ENCODE data around the gene SYT14. TPM values are rescaled to one million over a fixed set of nuclear protein-coding genes. Genes with fewer than 3 reads are reported as not detected.
"Not testable (repeated sequence)": the region's sequence is repeated elsewhere in the genome, so short reads cannot be mapped to it uniquely, and the experiment has no call there.

The SYT14 gene
- polyA plus RNA-seq, 3 donors, result not detected

- no peak for DNase-seq
- WGBS (ENCODE audit: insufficient coverage), result 88% methylated on average over 6 of the region's 7 CpGs
- Histone ChIP-seq H3K4me3 (replicated peaks in 1 of 3; ENCODE audit: low read depth in 2 of 3, low read length in 3 of 3) (no peak overlapping the region), H3K27me3 (ENCODE audit: control insufficient read depth in 2 of 2, insufficient read depth in 2 of 2, low read length in 2 of 2) (no peaks in the 10 kb centered on the region), H3K27ac (ENCODE audit: low read depth in 1 of 2, low read length in 2 of 2) (no peak overlapping the region), H4K20me1 (ENCODE audit: insufficient read depth, low read length) (no peaks in the 10 kb centered on the region), H3K4me2 (replicated peaks; ENCODE audit: extremely low read depth, low read length, poor library complexity, severe bottlenecking) (no peak overlapping the region), H3K9me3 (replicated peaks in 1 of 2; ENCODE audit: control insufficient read depth in 1 of 2, insufficient read depth in 1 of 2, low read length in 2 of 2) (no peaks in the 10 kb centered on the region), H3K36me3 (replicated peaks in 1 of 2; ENCODE audit: control insufficient read depth in 1 of 2, insufficient read depth in 2 of 2, low read length in 2 of 2) (no peaks in the 10 kb centered on the region), H3K79me2 (ENCODE audit: insufficient read depth, low read length) (no peaks in the 10 kb centered on the region), H3K9ac (ENCODE audit: insufficient read depth, low read length, poor library complexity, severe bottlenecking) (no peak overlapping the region), H3K4me1 (ENCODE audit: control insufficient read depth in 1 of 2, insufficient read depth in 2 of 2, low read length in 2 of 2) (no peaks in the 10 kb centered on the region), H2AFZ (ENCODE audit: insufficient read depth, low read depth, low read length, poor library complexity, severe bottlenecking) (no peak overlapping the region)
- Mint-ChIP-seq H3K36me3 (no peaks in the 10 kb centered on the region), H3K9me3 (peaks cover 0 to 7% (median 3%) of the 10 kb centered on the region in 7 donors), H3K27ac (no peak overlapping the region), H3K4me1 (no peaks in the 10 kb centered on the region), H3K27me3 (ENCODE audit: low read depth in 3 of 3) (peaks cover 0 to 2% (median 2%) of the 10 kb centered on the region in 3 donors), H3K4me3 (no peak overlapping the region)
- no peak for TF ChIP-seq CTCF (IDR thresholded peaks at IDR 0.05)
- intact Hi-C loops (cut with micrococcal nuclease), result no loop called here
Measured at GRCh38 chr1:210049616-210050015, 111.6 kb downstream of the SYT14 start.

- H3K9me3 ChIP-seq (replicated peaks in 1 of 2; ENCODE audit: control insufficient read depth in 1 of 2, insufficient read depth in 1 of 2, low read length in 2 of 2); H4K20me1 ChIP-seq (ENCODE audit: insufficient read depth, low read length); H3K27ac ChIP-seq (ENCODE audit: low read depth in 1 of 2, low read length in 2 of 2); intact Hi-C loops (cut with micrococcal nuclease); H3K4me2 ChIP-seq (replicated peaks; ENCODE audit: extremely low read depth, low read length, poor library complexity, severe bottlenecking); H3K79me2 ChIP-seq (ENCODE audit: insufficient read depth, low read length); H3K27me3 ChIP-seq (ENCODE audit: control insufficient read depth in 2 of 2, insufficient read depth in 2 of 2, low read length in 2 of 2); H2AFZ ChIP-seq (ENCODE audit: insufficient read depth, low read depth, low read length, poor library complexity, severe bottlenecking); H3K4me1 ChIP-seq (ENCODE audit: control insufficient read depth in 1 of 2, insufficient read depth in 2 of 2, low read length in 2 of 2); H3K36me3 Mint-ChIP-seq; H3K27ac Mint-ChIP-seq; H3K9ac ChIP-seq (ENCODE audit: insufficient read depth, low read length, poor library complexity, severe bottlenecking); H3K9me3 Mint-ChIP-seq; H3K27me3 Mint-ChIP-seq (ENCODE audit: low read depth in 3 of 3); H3K4me3 ChIP-seq (replicated peaks in 1 of 3; ENCODE audit: low read depth in 2 of 3, low read length in 3 of 3); DNase-seq; H3K4me1 Mint-ChIP-seq; H3K4me3 Mint-ChIP-seq; H3K36me3 ChIP-seq (replicated peaks in 1 of 2; ENCODE audit: control insufficient read depth in 1 of 2, insufficient read depth in 2 of 2, low read length in 2 of 2): not testable (repeated sequence)
- WGBS (ENCODE audit: insufficient coverage), result 90% methylated on average over 2 of the region's 4 CpGs
Measured at GRCh38 chr1:210050491-210050890, 112.5 kb downstream of the SYT14 start.

All from CD14-positive monocyte (primary cell).